ENCODE measurements around the gene TIMP1. TPM values are rescaled to one million over a fixed set of nuclear protein-coding genes. Genes with fewer than 3 reads are reported as not detected.

The TIMP1 gene
- total RNA-seq = 100 to 1,000 TPM in 1 of 2 donors, 10 to 100 TPM in 1; 56.1 to 302 TPM

DNA sequence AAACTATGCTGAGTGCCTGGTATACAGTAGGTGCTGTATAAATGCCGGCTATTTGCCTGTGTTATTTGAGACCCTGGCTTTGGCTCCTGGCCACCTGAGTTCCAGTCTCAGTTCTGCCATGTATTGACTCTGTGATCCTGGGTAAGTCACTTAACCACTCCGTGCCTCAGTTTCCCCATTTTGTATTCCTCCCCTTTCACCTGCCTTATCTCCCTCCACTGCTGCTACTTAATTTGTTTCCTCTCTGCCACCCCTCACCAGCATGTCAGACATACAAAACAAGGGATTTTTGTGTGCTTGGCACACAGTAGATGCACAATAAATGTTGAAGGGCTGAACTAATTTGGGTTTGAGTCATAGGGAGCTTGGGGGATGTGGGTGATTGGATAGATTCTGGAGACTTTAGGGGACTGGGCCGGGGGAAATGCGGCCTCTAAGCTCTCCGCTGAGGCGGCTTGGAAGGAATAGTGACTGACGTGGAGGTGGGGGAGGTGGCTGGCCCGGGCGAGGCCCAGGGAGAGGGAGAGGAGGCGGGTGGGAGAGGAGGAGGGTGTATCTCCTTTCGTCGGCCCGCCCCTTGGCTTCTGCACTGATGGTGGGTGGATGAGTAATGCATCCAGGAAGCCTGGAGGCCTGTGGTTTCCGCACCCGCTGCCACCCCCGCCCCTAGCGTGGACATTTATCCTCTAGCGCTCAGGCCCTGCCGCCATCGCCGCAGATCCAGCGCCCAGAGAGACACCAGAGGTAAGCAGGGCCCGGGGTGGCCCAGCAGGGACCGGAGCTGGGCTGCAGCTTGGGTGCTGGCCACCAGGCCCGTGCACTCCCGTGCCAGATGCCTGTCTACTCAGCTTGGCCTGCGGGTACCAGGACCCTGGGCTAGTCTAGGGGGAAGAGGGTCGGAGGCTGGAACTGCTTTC is at the start of gene TIMP1:
TSS of gene TIMP1 (plus strand) at position 706 of the 917 bp plus-strand sequence. CDS start 980 bp downstream, outside the sequence.
- Mint-ChIP-seq H3K27me3 (no peaks in the 10 kb centered on the region), H3K27ac (peak within 1 kb of the TSS; percentile 90), H3K36me3 (ENCODE audit: low read depth) (peaks cover 31% of the 10 kb centered on the region), H3K9me3 (no peaks in the 10 kb centered on the region), H3K4me3 (peak within 1 kb of the TSS; percentile 75), H3K4me1 (peaks cover 36% of the 10 kb centered on the region)
- peak; percentile 81 for ATAC-seq (replicated peaks)

GRCh38 chrX:47539860-47540259 is 42.4 kb upstream of the TIMP1 start:
- no peak for ATAC-seq (replicated peaks)
- no peak overlapping the region for H3K27ac Mint-ChIP-seq
- no peaks in the 10 kb centered on the region for H3K36me3 Mint-ChIP-seq (ENCODE audit: low read depth)
- H3K27me3 Mint-ChIP-seq = no peaks in the 10 kb centered on the region
- no peaks in the 10 kb centered on the region for H3K9me3 Mint-ChIP-seq
- H3K4me3 Mint-ChIP-seq = no peak overlapping the region
- peaks cover 3% of the 10 kb centered on the region for H3K4me1 Mint-ChIP-seq

- H3K36me3 Mint-ChIP-seq (ENCODE audit: low read depth) = no peaks in the 10 kb centered on the region
- peak overlapping the region; percentile 37 for H3K4me3 Mint-ChIP-seq
- H3K4me1 Mint-ChIP-seq = peaks cover 3% of the 10 kb centered on the region
- H3K27me3 Mint-ChIP-seq = no peaks in the 10 kb centered on the region
- ATAC-seq (replicated peaks) = peak; percentile 86
- no peaks in the 10 kb centered on the region for H3K9me3 Mint-ChIP-seq
- H3K27ac Mint-ChIP-seq = no peak overlapping the region
Measured at GRCh38 chrX:47540754-47541538, 41.3 kb upstream of the TIMP1 start.

- H3K27me3 Mint-ChIP-seq = no peaks in the 10 kb centered on the region
- ATAC-seq (replicated peaks) = no peak
- H3K27ac Mint-ChIP-seq = no peak overlapping the region
- no peak overlapping the region for H3K4me3 Mint-ChIP-seq
- H3K9me3 Mint-ChIP-seq = no peaks in the 10 kb centered on the region
- H3K36me3 Mint-ChIP-seq (ENCODE audit: low read depth) = no peaks in the 10 kb centered on the region
- peaks cover 3% of the 10 kb centered on the region for H3K4me1 Mint-ChIP-seq
Measured at GRCh38 chrX:47543496-47543895, 38.7 kb upstream of the TIMP1 start.

- Mint-ChIP-seq H3K9me3 (no peaks in the 10 kb centered on the region), H3K36me3 (ENCODE audit: low read depth) (peaks cover 5% of the 10 kb centered on the region), H3K27ac (peak overlapping the region; percentile 83), H3K27me3 (no peaks in the 10 kb centered on the region), H3K4me3 (peak overlapping the region; percentile 83), H3K4me1 (peaks cover 9% of the 10 kb centered on the region)
- peak; percentile 88 for ATAC-seq (replicated peaks)
Measured at GRCh38 chrX:47556045-47556623, 26.1 kb upstream of the TIMP1 start.

DNA sequence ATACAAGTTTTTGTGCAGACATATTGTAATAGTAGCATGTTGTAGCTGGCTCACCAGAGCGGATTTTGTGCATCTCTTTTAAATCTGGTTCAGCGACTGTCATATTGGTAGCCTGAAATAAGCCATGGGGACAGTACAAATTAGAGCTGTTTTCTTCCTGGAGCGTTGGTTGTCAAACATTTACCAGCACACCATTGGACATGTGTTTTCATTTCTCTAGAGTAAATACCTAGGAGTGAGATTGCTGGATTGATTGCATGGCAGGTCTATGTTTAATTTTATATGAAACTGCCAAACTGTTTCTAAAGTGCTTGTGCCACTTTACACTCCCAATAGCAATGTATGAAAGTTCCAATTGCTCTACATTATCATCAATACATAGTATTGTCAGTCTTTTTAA is 23.8 kb upstream of the TIMP1 start:
- no peak for ATAC-seq (replicated peaks)
- Mint-ChIP-seq H3K9me3 (no peaks in the 10 kb centered on the region), H3K27me3 (no peaks in the 10 kb centered on the region), H3K4me1 (peaks cover 11% of the 10 kb centered on the region), H3K36me3 (ENCODE audit: low read depth) (peaks cover 26% of the 10 kb centered on the region), H3K27ac (no peak overlapping the region), H3K4me3 (no peak overlapping the region)

DNA sequence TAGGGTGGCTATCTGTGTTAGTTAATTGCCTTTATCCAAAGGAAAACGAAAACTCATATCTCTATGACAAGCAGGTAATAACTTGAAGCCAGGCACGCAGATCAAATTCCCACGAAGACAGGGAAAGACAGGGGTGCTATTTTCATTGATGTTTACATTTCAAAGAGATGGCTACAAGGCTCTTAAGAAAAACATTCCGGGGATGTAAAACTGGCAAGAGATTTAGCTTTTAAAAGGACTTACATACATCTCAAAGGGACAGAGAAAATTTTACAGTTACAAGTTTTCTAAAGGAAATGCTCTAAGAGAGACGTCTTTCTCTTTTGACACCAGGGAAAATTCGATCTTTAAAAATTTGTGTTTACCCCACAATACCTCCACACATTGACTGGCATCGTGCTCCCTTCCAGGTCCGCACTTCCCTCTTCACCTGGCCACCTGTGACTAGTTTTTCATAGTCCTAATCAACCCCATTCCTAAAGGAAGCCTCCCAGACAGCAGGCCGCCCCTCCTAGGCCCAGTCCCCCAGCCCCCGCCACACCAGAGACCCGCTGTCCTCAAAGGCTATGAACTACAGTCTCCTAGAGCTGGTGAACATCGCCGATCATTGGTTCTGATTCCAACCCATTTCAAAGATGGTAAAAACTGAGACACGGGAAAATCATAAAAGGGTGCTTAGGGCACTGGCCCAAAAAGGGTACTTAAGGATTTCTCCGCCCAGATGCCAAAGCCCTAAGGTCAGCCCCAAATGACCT is 21.9 kb upstream of the TIMP1 start:
- Mint-ChIP-seq H3K27ac (peak overlapping the region; percentile 98), H3K4me1 (peaks cover 23% of the 10 kb centered on the region), H3K27me3 (no peaks in the 10 kb centered on the region), H3K4me3 (peak overlapping the region; percentile 96), H3K9me3 (no peaks in the 10 kb centered on the region), H3K36me3 (ENCODE audit: low read depth) (peaks cover 45% of the 10 kb centered on the region)
- ATAC-seq (replicated peaks) = no peak

DNA sequence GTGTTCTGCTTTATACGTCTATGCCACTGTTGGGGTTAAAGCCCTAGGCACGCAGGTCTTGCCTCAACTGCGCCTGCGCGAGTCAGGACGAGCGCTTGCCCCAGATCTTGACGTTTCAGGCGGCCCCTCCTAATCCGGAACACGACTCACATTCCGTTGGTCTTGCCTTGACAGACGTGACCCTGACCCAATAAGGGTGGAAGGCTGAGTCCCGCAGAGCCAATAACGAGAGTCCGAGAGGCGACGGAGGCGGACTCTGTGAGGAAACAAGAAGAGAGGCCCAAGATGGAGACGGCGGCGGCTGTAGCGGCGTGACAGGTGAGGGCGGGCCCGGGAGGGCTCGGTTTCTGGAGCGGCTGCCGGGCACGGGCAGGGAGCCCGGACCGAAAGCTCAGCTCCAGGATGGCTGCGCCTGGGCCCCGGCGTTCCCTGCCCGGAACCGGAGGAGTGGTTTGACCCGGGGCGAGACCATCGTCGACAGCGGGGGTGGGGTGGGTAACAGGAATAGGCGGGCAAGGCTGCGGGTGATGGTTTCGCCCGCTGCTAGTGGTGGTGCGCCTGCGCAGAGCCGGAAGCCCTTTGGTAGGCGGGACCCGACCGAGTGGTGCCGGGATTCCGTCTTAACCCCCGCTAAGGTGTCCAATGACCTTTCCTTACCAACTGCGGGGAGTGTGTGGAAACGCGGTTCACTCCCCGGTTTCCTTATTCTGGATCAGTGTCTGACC is 21.1 kb upstream of the TIMP1 start, which contains the start of gene ARAF:
TSS of gene ARAF (plus strand) at position 272 of the 725 bp plus-strand sequence. CDS start 1,763 bp downstream, outside the sequence.
- peak; percentile 86 for ATAC-seq (replicated peaks)
- Mint-ChIP-seq H3K27me3 (no peaks in the 10 kb centered on the region), H3K9me3 (no peaks in the 10 kb centered on the region), H3K4me1 (peaks cover 20% of the 10 kb centered on the region), H3K4me3 (peak within 1 kb of the TSS; percentile 96), H3K27ac (peak within 1 kb of the TSS; percentile 98), H3K36me3 (ENCODE audit: low read depth) (peaks cover 48% of the 10 kb centered on the region)

DNA sequence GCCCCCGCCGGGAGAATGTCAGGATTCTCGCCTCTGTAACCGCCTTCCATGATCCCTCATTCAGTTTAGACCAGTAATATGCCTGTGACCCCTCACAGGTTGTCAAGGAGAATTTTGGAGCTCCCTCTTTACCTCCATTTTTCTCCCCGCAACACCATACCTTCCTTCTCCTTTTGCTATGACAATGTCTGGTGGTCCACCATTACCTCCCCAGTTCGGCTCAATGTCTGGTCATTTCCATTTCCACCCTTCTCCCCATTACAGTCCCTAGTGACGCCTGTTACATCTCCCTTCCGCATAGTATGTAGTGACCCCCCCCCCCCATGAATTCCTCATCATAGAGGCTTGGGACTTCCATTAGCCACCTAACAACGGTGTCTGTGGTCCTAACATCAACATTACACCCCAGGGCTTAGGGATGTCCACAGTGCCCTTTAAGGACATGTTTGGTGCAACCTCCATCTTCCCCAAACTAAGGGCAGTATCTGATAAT is 20.5 kb upstream of the TIMP1 start:
- peak overlapping the region; percentile 96 for H3K4me3 Mint-ChIP-seq
- H3K36me3 Mint-ChIP-seq (ENCODE audit: low read depth) = peaks cover 54% of the 10 kb centered on the region
- H3K27me3 Mint-ChIP-seq = no peaks in the 10 kb centered on the region
- no peaks in the 10 kb centered on the region for H3K9me3 Mint-ChIP-seq
- ATAC-seq (replicated peaks) = no peak
- H3K27ac Mint-ChIP-seq = peak overlapping the region; percentile 98
- H3K4me1 Mint-ChIP-seq = peaks cover 15% of the 10 kb centered on the region

GRCh38 chrX:47562615-47563243 is 19.5 kb upstream of the TIMP1 start:
- no peaks in the 10 kb centered on the region for H3K9me3 Mint-ChIP-seq
- H3K27me3 Mint-ChIP-seq = no peaks in the 10 kb centered on the region
- H3K4me3 Mint-ChIP-seq = peak overlapping the region; percentile 96
- ATAC-seq (replicated peaks) = no peak
- peaks cover 15% of the 10 kb centered on the region for H3K4me1 Mint-ChIP-seq
- peaks cover 64% of the 10 kb centered on the region for H3K36me3 Mint-ChIP-seq (ENCODE audit: low read depth)
- H3K27ac Mint-ChIP-seq = no peak overlapping the region

GRCh38 chrX:47563801-47564315 is 18.4 kb upstream of the TIMP1 start:
- Mint-ChIP-seq H3K9me3 (no peaks in the 10 kb centered on the region), H3K27me3 (no peaks in the 10 kb centered on the region), H3K27ac (peak overlapping the region; percentile 93), H3K4me3 (peak overlapping the region; percentile 96), H3K36me3 (ENCODE audit: low read depth) (peaks cover 76% of the 10 kb centered on the region), H3K4me1 (peaks cover 15% of the 10 kb centered on the region)
- ATAC-seq (replicated peaks) = peak; percentile 34

DNA sequence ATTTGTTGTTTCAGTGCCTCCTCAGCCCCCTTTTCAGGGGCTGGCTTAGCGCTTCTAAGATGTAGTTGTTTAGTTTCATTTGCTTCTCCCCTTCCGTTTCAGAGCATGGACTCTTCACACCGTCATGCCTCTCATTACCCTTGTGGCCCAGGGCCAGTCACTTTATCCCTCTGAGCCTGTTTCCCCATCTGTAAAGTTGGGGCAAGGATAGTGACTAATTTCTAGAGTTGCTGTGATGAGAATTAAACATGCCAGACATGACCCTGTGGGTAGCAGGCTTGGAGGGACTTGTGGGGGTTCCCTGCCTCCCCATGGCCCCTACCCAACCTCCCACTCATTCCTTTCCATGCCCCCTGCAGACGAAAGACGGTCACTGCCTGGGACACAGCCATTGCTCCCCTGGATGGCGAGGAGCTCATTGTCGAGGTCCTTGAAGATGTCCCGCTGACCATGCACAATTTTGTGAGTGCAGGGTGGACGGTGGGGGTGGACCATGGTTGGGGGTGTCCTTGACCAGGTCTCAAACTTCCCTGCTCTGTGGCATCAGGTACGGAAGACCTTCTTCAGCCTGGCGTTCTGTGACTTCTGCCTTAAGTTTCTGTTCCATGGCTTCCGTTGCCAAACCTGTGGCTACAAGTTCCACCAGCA is 17.7 kb upstream of the TIMP1 start:
- no peaks in the 10 kb centered on the region for H3K27me3 Mint-ChIP-seq
- peak overlapping the region; percentile 96 for H3K4me3 Mint-ChIP-seq
- peaks cover 83% of the 10 kb centered on the region for H3K36me3 Mint-ChIP-seq (ENCODE audit: low read depth)
- no peaks in the 10 kb centered on the region for H3K9me3 Mint-ChIP-seq
- peak overlapping the region; percentile 93 for H3K27ac Mint-ChIP-seq
- peak; percentile 46 for ATAC-seq (replicated peaks)
- H3K4me1 Mint-ChIP-seq = peaks cover 15% of the 10 kb centered on the region

Data from activated T-helper 17 cell treated with anti-CD3 and anti-CD28 coated beads, Interleukin-2, amount 50 U/mL, for 72 hours (primary cell).